Activated CD4-positive, alpha-beta T cell treated with anti-CD3 and anti-CD28 coated beads, Interleukin-2, amount 50 U/mL, for 4 hours (primary cell): ENCODE results near the gene TNS2.

Experiments
- DNase-seq, 2 experiments: peaks; one replicate each; pipeline ENCODE4 v3.0.0-alpha.2; 2020

The TNS2 gene

DNA sequence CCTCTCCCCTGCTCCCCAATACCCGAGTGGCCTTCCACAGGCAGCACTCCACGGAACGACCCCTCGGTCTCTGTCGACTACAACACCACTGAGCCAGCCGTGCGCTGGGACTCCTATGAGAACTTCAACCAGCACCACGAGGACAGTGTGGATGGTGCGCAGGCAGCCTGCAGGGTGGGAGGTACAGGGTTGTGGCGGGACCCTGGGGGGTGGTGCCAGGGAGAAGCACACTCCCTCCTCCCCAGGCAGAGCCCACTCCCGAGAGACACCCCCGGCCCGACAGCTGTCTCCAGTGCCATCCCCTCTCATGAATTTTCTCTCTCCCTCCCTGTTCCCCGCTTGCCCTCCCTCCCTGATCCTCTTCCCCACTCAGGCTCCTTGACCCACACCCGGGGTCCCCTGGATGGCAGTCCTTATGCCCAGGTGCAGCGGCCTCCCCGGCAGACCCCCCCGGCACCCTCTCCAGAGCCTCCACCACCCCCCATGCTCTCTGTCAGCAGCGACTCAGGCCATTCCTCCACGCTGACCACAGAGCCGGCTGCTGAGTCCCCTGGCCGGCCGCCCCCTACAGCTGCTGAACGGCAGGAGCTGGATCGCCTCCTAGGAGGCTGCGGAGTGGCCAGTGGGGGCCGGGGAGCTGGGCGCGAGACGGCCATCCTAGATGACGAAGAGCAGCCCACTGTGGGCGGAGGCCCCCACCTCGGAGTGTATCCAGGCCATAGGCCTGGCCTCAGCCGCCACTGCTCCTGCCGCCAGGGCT, 9.0 kb downstream of the TNS2 start:
- no peak for DNase-seq

DNA sequence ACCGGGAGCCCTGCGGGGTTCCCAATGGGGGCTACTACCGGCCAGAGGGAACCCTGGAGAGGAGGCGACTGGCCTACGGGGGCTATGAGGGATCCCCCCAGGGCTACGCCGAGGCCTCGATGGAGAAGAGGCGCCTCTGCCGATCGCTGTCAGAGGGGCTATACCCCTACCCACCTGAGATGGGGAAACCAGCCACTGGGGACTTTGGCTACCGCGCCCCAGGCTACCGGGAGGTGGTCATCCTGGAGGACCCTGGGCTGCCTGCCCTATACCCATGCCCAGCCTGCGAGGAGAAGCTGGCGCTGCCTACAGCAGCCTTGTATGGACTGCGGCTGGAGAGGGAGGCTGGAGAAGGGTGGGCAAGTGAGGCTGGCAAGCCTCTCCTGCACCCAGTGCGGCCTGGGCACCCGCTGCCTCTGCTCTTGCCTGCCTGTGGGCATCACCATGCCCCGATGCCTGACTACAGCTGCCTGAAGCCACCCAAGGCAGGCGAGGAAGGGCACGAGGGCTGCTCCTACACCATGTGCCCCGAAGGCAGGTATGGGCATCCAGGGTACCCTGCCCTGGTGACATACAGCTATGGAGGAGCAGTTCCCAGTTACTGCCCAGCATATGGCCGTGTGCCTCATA, 9.7 kb downstream of the TNS2 start:
- no peak for DNase-seq

DNA sequence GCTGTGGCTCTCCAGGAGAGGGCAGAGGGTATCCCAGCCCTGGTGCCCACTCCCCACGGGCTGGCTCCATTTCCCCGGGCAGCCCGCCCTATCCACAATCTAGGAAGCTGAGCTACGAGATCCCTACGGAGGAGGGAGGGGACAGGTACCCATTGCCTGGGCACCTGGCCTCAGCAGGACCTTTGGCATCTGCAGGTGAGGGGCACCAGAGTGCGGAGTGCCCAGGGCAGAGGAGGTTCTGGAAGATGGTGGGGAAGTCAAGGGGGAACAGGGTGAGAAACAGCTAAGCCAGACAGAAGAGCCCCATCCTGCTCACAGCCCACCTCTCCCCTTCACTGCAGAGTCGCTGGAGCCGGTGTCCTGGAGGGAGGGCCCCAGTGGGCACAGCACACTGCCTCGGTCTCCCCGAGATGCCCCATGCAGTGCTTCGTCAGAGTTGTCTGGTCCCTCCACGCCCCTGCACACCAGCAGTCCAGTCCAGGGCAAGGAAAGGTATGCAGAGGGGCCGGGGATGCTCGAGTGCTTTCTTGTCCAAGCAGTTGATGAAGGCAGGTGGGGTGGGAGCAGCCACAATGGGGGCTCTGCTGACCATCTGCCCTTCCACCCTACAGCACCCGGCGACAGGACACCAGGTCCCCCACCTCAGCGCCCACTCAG, 10.3 kb downstream of the TNS2 start:
- no peak for DNase-seq

DNA sequence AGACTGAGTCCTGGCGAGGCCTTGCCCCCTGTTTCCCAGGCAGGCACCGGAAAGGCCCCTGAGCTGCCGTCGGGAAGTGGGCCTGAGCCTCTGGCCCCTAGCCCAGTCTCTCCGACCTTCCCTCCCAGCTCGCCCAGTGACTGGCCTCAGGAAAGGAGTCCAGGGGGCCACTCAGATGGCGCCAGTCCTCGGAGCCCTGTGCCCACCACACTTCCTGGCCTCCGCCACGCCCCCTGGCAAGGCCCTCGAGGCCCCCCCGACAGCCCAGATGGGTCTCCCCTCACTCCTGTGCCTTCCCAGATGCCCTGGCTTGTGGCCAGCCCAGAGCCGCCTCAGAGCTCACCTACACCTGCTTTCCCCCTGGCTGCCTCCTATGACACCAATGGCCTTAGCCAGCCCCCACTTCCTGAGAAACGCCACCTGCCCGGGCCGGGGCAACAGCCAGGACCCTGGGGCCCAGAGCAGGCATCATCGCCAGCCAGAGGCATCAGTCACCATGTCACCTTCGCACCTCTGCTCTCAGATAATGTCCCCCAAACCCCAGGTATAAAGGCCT, 10.9 kb downstream of the TNS2 start:
- DNase-seq, result no peak

DNA sequence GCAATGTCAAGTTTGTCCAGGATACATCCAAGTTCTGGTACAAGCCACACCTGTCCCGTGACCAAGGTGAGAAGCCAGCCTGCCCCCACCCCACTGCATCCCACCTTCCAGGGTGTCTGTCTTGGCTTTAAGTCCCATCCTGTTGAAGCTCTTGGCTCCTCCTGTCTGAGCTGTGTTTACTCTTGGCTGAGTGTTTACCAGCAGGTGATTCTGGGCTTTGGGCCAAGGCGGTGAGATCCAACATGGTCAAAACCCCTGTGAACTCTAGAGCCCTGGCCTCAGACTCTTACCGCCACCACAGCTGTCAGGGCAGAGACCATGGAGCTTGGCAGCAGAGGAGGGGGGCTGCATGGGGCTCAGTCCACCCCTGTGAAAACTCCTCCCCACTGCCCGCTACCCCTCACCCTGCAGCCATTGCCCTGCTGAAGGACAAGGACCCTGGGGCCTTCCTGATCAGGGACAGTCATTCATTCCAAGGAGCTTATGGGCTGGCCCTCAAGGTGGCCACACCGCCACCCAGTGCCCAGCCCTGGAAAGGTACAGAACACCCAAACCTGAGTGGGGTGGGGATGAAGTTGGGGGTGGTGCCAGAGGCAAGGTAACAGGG, 11.6 kb downstream of the TNS2 start:
- DNase-seq, result no peak

DNA sequence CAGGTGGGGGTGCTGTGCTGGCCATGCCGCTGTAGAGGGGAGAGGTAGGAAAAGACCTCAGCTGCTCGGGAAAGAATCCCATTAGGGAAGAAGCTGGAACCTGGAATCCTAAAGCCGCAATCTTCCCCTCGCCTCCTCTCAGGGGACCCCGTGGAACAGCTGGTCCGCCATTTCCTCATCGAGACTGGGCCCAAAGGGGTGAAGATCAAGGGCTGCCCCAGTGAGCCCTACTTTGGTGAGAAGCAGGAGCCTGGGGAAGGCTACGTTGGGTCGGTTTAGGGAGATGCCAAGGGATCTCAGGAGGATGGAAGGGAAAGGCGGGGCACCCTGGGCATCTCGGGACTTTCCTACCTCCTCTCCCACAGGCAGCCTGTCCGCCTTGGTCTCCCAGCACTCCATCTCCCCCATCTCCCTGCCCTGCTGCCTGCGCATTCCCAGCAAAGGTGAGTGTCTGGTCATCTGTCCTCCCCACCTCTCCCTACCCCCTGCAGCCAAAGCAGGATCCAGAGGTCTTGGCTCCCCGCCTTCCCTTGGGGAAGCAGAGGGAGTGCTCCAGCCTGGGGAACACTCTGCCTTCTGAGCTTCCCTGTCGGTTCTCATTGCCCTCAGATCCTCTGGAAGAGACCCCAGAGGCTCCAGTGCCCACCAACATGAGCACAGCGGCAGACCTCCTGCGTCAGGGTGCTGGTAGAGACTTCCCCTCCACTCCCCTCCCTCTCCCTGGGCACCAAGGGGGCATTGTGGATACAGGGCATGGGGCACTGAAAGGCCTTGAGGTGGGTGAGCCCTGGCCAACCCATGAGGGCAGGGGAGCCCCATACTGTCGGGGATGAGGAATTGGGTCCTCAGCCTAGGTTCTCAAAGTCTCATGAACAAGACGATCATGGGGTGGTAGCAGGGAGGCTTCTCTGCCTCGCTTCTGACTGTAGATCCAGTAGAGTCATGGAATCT, 12.4 kb downstream of the TNS2 start:
- DNase-seq, result no peak

DNA sequence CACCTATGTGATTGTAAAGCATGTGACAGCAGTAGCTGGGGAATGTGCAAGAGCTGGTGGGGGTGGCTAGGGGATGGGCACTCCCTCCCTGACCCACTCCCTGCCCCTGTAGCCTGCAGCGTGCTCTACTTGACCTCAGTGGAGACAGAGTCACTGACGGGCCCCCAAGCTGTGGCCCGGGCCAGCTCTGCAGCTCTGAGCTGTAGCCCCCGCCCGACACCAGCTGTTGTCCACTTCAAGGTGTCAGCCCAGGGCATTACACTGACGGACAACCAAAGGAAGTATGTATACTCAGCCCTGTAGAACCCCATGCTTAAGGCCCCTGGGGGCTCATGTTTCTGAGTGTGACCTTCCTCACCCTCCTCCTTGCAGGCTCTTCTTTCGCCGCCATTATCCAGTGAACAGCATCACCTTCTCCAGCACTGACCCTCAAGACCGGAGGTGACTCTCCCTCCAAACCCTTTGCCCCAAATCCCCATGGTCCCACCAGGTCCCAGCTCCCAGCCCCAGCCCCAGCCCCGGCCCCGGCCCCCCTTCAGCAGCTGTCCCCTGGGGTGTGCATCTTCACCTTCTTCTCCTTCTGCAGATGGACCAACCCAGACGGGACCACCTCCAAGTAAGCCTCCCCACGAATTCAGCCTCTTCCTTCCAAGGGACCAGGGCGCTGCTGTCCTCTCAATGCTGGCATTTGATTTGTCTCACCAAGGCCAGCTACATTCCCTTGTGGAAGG, 13.3 kb downstream of the TNS2 start:
- DNase-seq, result no peak

DNA sequence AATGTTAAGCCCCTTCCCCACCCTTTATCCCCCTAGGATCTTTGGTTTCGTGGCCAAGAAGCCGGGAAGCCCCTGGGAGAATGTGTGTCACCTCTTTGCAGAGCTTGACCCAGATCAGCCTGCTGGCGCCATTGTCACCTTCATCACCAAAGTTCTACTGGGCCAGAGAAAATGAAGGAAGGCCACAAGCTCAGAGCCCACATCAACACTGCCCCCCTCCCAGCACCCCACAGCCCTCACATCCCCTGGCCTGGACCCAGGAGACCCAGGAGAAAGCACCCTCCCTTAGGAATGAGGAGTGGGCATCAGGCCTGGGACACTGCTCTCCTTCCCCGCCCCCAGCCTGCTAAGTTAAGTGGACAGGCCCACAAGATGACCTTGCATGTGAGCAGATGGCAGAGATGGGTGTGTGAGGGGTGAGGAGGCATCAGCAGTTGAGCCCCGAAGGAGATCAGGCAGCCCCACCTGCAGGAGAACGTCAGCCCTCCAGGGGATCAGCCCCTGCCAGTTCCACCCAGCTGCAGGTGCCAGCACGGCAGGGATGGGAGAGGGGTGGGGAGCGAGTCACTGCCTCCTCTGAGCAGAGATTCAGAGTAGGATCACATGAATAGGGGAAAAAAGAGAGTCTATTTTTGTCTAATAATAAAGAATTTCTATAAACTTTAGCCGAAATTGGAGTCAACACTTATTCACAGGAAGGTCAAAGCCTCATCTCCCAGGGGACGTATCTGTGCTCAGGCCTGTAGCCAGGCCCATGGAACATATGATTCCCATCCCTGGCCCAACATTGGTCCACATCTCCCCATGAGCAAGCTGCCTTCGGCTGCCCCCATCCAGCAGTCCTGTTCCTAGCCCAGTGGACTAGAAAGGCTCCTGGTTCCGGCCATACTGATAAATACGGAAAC, 14.1 kb downstream of the TNS2 start:
- no peak for DNase-seq

DNA sequence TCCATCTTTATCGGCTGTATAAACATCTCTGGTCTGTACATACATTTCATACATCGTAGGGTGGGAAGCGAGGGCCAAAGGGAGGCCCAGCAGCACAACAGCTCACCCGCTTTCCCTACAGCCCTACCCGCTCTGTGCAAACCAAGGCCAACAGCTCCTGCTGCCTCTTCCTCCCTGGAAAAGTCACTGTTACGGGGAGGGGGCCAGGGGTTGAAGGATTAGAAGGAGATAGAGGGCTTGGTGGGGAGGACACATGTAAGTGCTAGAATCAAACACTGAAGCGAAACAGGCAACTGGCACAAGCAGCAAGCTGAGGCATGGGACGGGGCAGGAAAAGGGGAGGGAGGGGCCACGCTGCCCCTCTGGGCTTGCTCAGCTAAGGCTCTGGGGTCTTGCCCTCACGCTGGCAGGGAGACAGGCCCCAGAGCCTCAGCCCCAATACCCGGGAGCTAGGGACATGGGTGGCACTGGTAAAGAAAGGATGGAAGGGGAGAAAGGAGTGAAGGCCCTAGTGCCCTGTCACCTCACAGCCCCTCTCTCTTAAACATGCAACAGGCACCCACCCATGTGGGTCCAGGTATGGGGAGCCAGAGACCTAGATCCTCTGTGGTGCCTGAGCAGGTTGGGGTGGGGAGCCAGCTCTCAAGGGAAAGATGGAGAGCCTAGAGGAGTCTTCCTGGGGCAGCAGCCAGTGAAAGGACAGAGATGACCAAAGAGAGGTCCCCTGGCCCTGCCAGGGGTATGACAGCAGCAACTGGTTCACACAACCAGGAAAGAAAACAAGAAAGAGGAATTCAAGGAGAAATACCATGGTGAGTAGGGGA, 15.0 kb downstream of the TNS2 start:
- DNase-seq, result no peak

DNA sequence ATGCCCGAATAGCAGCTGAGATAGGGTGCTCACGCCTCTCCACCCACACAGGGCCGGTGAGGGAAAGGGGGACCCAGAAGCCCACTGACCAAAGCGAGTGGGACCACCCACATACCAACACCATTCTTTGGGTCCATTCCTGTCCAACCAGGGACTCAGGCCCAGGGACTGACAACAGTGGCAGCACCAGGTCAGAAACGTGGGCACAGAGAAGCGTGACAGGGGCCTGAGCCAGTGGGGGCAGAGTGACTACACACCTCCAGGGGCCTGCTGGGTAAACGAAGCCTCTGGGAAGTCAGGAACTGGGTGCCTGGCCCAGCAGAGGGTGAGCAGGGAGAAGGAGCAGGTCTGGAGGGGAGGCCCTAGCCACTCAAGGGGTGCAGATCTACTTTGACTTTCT, 15.6 kb downstream of the TNS2 start:
- DNase-seq, result no peak

DNA sequence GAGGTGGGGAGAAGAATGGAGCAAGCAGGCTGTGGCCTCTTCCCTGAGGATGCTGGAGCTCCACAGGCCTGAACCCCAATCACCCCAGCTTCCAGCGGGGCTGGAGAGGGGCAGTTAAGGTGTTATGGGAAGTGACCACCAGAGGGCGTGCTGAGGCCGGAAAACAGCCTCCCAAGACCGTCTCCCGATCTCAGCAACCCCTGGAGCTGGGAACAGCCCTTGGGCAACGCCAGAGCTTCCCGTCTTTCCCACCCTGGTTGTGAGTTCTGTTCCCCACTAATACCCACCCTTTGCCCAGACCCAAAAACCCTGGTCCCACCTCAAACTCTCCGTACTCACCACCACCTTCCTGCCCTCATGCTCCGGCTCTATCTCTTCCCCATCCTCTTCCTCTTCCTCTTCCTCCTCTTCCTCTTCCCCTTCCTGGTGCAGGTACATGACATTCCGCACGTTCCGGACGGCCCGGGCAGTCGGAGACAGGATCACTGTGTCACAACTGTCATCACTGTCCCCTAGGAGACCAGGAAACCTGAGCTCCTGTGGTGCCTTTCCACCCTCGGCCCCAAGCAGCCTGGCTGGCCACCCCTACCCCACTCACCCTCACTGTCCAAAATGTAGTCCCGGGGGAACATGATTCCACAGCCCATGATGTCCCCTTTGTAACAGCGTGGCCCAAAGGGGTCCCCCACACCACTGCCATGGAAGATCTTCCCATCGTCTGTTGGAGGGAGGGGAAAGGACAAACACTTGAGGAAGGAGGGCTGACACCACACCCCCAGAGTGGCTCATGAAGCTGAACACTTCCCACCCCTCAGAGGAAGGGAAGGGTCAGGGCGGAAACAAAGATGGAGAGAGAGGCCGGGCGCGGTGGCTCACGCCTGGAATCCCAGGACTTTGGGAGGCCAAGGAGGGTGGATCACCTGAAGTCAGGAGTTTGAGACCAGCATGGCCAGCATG, 16.4 kb downstream of the TNS2 start:
- peak; percentile 52 to 58 for DNase-seq

DNA sequence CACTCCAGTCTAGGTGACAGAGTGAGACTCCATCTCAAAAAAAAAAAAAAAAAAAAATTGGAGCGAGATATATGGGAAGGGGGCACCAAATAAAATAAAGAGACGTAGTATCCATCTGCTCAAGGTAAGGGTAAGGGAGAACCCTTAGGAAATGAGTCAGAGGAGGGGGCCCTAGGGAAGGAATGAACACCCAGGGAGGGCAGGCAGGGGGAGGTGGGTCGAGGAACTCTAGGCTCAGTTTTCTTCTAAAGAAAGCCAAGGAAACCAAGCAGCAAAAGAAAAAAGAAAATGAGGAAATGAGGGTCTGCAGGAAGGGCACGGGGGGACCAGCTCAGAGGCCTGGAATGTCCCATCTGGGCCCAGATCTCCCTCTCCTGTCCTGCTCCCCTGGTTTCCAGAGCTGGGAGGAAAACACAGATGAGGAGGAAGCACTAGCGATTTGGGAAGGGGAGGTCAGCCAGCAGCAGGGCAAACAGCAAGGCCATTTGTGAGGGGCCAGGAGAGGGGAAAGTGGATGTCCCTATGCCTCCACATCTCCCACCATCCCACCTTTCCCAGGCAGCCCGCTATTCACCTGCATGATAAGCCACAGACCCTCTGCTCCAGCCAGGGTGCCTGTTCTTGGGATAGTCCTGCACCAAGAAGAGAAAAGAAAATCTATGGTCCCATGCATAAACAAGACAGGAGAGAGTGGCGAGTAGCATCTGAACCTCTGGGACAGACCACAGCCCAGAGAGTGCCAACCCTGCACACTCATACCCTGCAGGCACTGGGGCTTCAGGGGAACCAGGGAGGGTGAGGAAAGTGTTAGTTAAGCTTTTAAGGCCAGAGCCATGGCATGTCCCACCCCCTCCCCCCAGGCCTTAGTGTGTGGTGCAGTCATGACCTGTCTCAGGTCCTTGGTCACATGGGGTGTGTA, 17.5 kb downstream of the TNS2 start:
- no peak for DNase-seq

DNA sequence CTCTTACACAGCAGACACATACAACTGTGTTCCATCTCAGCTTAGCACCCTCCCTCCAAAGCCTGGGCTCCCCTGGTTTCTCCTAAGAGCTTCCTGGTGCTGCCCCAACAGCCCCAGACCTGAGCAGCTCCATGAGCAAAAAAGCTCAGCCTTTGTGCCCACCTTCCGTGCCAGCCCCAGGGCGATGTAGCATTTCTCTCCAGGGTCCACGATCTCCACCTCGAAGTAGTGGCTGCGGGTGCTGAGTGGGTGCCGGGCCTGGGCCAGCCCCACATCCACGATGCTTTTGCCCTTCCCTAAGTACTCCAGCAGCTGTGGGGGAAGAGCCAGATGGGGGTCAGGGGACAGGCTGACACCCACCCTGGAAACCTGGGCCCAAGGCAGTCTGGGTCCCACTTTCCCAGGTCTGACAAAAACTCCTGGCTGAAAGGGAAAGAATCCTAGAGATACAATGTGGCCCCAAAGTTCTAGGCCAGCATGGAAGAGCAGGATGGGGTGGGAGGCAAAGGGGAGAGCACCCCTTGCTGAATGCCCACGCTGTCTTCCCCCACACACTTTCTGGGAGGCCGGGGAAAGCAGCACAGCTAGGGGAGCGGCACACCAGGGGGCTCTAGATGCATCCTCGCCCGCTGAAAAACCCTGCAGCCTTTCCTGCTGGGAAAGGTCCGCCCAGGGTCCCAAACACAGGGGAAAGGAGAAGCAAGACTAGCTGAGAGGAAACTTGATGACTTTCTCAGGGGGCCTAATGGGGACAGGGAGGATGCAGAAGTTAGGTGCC, 18.3 kb downstream of the TNS2 start:
- DNase-seq, result no peak

DNA sequence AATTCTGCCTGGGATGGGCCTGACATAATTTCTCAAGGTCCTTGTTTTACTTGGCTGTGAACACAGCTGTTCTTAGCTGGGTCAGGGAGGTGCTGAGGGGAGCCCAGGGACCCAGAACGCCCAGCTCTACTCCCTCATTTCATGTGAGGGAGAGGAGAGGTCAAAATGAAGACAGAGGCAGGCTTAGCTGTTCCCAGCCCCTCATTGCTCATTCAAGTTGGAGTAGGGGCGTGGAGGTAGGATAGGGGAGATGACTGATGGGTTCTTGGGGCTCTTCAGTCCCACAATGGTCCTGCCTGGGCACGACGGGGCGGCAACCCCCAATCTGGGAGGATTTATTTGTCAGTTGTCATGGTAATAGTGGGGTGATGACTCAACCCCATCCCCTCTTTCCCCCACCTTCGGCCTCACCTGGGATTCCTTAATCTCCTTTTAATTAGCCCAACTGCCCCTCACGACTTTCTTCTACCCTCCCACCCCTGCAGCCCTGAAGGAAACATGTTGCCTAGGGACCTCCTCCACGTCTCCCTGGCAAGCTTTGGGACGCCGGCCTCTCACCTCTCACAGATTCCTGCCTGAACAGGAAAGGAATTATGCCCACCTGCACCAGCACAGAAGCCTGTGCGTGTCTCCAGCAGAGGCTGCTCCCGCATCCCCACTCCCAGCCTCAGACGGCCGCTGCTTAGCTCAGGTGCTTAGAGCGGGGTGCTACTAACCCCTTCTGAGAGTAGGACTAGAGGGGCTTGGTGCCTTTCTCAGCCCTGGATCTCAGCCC, 19.1 kb downstream of the TNS2 start:
- no peak for DNase-seq

DNA sequence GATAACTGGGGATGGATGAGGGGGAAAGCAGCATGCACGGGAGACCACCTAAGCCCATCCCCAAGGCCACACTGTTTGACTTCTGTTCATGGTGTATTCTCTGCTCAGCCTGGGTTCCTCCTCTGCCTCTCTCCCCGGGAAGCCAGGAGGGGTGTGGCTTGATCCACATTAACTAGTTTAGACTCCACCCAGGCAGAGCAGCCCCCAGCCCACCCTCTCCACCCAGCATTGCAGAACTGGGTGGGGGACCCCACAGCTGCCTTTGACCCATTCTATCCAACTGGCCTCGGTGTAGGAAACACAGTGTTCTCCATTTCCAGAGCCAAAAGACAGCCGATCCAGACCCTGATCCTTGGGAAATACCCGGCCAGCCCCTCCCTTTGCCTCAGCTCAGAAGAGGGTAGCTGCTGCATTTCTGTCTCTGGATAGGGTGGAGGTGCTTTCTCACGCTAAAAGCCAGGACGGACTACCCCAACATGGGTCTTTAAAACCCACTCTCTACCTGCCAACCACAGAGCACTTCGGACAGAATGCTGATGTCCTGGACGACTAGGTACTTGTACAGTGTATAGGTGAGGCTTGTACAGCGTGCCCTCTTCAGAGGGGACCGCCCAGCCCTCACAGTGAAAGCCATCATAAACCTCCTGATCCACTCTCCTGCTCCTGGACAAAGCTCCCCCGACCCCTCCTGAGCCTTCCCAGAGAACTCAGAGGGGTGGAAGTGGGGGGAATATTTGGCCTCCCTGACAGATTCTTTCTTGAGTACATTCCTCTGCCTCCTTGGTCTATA, 20.0 kb downstream of the TNS2 start:
- no peak for DNase-seq
